Pulmonary artery endothelial cell (primary cell): ENCODE data around the gene GART. TPM values are rescaled to one million over a fixed set of nuclear protein-coding genes. Genes with fewer than 3 reads are reported as not detected.
"Not testable (repeated sequence)": the region's sequence is repeated elsewhere in the genome, so short reads cannot be mapped to it uniquely, and the experiment has no call there.

Source experiments
- DNase-seq: peaks from one replicate; pipeline ENCODE4 v3.0.0-alpha.2; 2011; ENCODE audit warnings: low read depth, low spot score
- total RNA-seq: library from RNA; depleted of rRNA; stranded (reverse); fragments of >200 nt; gene quantifications from 2 replicates; pipeline ENCODE4 v1.2.3, GENCODE V29; 2014

Gene GART
- total RNA-seq, 1 donor from 2014 or later = 79.0 TPM

DNA sequence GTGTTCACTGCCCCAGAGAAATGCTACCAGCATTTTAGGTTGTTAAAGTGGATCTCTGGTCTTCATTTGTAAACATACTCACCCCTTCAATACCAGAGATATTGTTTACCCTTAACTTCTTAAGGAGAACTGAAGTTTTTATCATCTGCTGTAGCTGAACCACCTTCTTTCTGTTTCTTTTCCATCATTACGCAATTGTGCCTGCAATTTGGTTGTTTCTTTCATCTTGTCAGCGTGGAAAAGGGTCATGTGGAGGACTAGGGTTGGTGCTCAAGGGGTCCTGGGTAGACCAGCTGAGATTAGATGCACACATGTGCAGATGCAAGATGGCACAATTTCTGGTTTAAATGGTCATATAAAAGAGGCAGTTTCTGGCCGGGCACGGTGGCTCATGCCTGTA, 23.0 kb downstream of the GART start:
- DNase-seq = no peak

DNA sequence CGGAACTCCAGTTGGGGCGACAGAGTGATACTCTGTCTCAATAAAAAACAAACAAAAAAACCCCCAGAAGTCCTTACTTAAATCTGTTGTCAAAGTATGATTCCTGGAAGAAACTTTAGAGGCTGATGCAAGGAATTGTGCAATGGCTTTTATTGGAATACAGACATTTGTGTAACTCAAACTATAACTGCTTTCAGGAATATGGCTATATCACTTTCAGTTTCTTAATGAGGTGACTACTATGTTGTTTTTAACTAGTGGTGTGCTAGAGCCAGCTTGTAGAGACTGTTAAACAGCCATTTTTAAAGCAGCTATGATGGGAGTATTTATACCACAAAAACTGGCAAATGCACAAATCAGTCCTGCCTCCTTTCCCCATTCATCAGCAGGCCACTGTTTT, 27.7 kb downstream of the GART start:
- DNase-seq = no peak

DNA sequence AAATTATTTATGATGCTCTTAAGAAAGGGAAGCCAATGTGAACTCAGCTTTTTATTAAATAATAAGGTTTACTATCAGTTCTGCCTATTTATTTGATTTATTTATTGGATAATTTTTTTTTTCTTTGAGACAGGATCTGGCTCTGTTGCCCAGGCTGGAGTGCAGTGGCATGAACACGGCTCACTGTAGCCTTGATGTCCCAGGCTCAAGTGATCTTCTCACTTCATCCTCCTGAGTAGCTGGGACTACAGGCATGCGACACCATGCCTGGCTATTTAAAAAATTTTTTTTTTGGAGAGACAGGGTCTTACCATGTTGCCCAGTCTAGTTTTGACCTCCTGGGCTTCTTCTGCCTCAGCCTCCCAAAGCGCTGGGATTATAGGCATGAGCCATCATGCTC, 29.4 kb downstream of the GART start:
- no peak for DNase-seq

DNA sequence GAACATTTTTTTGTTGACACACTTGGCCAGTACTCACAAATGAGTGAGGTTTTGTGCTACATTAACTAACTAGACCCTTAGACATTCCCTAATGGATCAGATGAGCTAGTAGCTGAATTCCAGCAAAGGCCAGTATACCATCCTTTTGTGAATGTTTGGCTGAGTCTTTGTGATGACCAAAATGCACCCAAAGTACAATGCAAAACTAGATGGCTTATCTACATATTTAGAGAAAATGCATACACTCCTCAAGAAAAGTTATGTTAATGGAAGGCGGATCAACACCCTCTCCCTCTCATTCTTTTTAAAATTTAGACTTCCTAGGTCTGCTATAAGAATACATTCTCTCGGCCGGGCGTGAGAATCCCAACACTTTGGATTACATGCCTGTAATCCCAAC, 30.3 kb downstream of the GART start:
- DNase-seq = no peak

- no peak for DNase-seq
These were observed 31.1 kb downstream of the GART start for GRCh38 chr21:33510826-33511225.

DNA sequence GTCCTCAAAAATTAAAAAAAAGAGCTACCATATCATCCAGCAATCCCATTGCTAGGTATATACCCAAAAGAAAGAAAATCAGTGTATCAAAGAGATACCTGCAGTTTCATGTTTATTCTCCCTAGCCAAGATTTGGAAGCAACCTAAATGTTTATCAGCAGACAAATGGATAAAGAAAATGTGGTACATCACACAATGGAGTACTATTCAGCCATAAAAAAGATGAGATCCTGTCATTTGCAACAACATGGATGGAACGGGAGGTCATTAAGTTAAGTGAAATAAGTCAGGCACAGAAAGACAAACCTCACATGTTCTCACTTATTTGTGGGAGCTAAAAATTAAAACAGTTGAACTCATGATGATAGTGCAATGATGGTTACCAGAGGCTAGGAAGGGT, 34.9 kb downstream of the GART start:
- not testable (repeated sequence) for DNase-seq

GRCh38 chr21:33505833-33506232, 36.1 kb downstream of the GART start:
- DNase-seq = no peak

- no peak for DNase-seq
These were observed 45.6 kb downstream of the GART start for GRCh38 chr21:33496345-33496744.

DNA sequence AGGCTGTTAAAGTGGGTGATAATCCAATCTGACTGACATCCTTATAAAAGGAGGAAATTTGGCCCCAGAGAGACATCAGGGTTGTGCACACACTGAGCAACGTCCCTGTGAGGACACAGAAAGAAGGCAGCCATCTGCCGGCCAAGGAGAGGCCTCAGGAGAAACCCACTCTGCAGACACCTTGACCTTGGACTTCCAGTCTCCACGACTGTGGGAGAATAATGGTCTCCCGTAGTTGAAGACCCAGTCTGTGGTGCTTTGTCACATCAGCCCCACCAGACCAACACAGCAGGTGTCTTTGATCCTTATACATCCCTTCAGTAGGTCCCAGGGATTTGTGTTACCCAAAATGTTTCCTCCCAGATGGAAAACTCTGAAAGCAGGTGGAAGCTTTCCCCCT, 46.2 kb downstream of the GART start:
- DNase-seq = no peak

GRCh38 chr21:33493756-33494155, 48.2 kb downstream of the GART start:
- no peak for DNase-seq

GRCh38 chr21:33492571-33492970, 49.3 kb downstream of the GART start:
- DNase-seq = no peak

- DNase-seq = peak; percentile 71
These were observed 50.4 kb downstream of the GART start, which contains the start of gene DNAJC28 for GRCh38 chr21:33491373-33492102. Gene DNAJC28 (minus strand): TSS chr21:33491716. CDS start chr21:33489393, 2,323 bp downstream.

GRCh38 chr21:33490991-33491372, 50.9 kb downstream of the GART start:
- DNase-seq = no peak

DNA sequence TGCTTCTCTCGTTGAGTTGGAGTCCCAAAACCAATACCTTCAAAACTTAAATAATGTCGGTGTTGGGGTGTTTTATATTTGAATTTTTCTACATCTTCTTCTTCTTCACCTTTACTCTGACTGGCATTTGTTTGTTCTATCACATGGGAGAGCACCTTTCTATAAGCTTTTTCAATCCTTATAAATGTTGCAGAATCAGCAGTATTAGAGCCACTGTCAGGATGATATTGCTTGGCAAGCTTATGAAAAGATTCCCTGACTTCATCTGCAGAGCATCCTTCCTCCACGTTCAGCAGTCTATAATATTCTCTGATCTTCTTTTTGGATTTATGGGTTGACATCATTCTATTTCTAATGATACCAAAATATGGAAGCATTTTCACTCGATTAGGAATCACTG, 53.0 kb downstream of the GART start:
- DNase-seq = no peak

- no peak for DNase-seq
These were observed 53.9 kb downstream of the GART start for GRCh38 chr21:33487996-33488395.

DNA sequence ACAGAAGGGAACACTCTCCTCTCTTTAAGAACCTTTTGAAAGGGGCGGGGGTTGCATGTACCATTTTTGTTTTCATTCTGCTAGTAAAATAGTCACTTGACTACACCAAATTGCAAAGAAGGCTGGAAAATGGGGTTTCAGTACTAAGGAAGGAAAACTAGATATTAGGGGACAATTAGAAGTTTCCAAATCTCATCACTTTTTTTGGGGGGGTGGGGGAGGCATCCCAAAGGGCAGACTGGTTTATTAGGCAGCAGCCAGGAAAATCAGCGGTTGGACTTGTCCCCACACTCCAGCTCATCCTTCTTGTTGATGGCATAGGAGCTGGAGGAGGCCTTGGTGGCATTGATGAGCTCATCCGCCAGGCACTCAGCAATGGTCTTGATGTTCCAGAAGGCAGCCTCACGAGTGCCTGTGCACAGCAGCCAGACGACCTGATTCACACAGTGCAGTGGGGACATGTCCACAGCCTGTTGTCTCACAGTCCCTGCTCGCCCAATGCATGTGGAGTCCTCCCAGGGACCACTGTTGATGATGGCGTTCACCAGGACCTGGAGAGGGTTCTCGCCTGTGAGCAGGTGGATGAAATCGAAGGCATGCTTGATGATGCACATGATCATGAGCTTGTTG, 60.5 kb downstream of the GART start:
- no peak for DNase-seq

DNA sequence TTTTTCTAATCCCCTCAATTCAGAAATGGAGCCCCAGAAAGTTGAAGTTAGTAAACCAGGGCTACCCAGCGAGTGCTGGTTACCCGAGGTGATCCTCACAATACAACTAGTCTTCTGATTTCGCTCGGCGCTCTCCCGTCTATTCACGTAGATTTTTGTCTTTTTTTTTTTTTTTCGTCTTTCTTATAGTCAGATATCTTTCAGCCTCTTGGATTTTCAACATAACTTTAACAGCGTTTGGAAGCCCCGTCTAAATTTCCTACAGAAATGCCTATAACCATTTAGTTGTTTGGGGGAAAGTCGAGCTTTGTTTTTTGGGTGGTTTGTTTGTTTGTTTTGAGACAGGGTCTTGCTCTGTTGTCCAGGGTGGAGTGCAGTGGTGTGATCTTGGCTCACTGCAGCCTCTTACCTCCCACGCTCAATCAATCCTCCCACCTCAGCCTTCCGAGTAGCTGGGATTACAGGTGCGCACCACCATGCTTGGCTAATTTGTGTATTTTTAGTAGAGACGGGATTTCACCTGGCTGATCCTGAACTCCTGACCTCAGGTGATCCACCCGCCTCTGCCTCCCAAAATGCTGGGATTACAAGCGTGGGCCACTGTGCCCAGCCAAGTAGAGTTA, 61.3 kb downstream of the GART start:
- no peak for DNase-seq

GRCh38 chr21:33479679-33480480, 62.0 kb downstream of the GART start, which contains the start of gene TMEM50B:
Gene TMEM50B (minus strand): TSS chr21:33479974. CDS start chr21:33468885, 11,089 bp downstream.
- DNase-seq = peak; percentile 84

GRCh38 chr21:33478935-33479678, 62.8 kb downstream of the GART start:
- DNase-seq = no peak

DNA sequence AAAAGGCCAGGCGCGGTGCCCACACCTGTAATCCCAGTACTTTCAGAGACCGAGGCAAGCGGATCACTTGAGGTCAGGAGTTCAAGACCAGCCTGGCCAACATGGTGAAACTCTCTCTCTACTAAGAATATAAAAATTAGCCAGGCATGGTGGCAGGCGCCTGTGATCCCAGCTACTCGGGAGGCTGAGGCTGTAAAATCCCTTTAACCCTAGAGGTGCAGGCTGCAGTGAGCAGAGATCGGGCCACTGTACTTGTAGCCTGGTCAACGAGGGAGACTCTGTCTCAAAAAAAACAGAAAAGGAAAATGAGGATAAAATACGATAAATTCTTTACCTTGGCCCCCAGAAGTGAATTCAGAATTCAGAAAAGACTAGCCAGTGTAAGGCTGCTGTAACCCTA, 63.7 kb downstream of the GART start:
- DNase-seq = no peak

DNA sequence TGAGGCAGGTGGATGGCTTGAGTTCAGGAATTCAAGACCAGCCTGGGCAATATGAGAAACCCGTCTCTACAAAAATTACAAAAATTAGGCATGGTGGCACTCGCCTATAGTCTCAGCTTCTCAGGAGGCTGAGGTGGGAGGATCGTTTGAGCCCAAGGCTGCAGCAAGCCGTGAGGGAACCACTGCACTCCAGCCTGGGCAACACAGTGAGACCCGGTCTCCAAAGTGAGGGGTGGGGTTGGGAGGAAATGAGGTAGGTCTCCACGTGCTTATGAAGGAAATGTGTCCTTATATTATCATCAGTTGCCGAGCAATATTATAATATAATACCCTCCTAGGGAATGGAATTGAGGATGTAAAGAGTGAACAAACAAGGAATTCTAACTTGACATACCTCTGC, 64.9 kb downstream of the GART start:
- no peak for DNase-seq
